ENCODE data around the gene TCF19.

- TF ChIP-seq CEBPB (IDR thresholded peaks at IDR 0.05; ENCODE audit: borderline replicate concordance in 1 of 2, low read depth in 2 of 2, low read length in 2 of 2) (no peak), POLR2A (IDR thresholded peaks at IDR 0.05; ENCODE audit: low read depth, low read length) (no peak), CTCF (IDR thresholded peaks at IDR 0.05 in 2 of 3, conservative IDR thresholded peaks at IDR 0.05 in 1 of 3; ENCODE audit: control insufficient read depth in 2 of 3, extremely low read depth in 1 of 3, insufficient read depth in 1 of 3, low read depth in 3 of 3, low read length in 3 of 3) (no peak), MXI1 (IDR thresholded peaks at IDR 0.05; ENCODE audit: low read depth, low read length) (no peak), EZH2 (IDR thresholded peaks at IDR 0.05; ENCODE audit: borderline replicate concordance, control insufficient read depth, low read depth, low read length) (no peak)
Measured at GRCh38 chr6:31154436-31154835, 4.0 kb upstream of the TCF19 start.

Measured in GM12878 (cell line).